Colonic mucosa (tissue), 4 donors: ENCODE data around the gene RAPGEF5. TPM values are rescaled to one million over a fixed set of nuclear protein-coding genes. Genes with fewer than 3 reads are reported as not detected.

Source experiments
- DNase-seq: peaks from one replicate; pipeline ENCODE4 v3.0.0-alpha.2; 2020
- H3K27ac ChIP-seq: fragments of 200-600 bp; one replicate; pipeline ENCODE4 v1.8.0; 2021
- H3K27me3 ChIP-seq: fragments of 200-600 bp; one replicate; pipeline ENCODE4 v1.8.0; 2021
- H3K36me3 ChIP-seq: fragments of 200-600 bp; one replicate; pipeline ENCODE4 v1.8.0; 2021
- H3K4me1 ChIP-seq: fragments of 200-600 bp; one replicate; pipeline ENCODE4 v1.8.0; 2021; ENCODE audit warnings: mild to moderate bottlenecking
- H3K4me3 ChIP-seq: fragments of 200-600 bp; one replicate; pipeline ENCODE4 v1.8.0; 2021
- H3K9ac ChIP-seq, 2 donors: one replicate each; pipeline ENCODE4 v1.7.0; 2013; ENCODE audit warnings: control low read depth in 2 of 2, low read depth in 2 of 2, low read length in 2 of 2
- H3K9me3 ChIP-seq: fragments of 200-600 bp; one replicate; pipeline ENCODE4 v1.8.0; 2021
- CTCF ChIP-seq: fragments of 200-600 bp; IDR thresholded peaks from one replicate; pipeline ENCODE4 v1.8.0; 2022; ENCODE audit warnings: antibody characterized with exemption, mild to moderate bottlenecking
- intact Hi-C: fragments of 100-400 bp; cut with DNase I; formaldehyde crosslinking; loops from one replicate; pipeline ENCODE4 v1.14.1; 2022
- total RNA-seq, 2 donors: library from RNA; stranded (reverse); fragmentation: NEBNext Ultra II Directional in 1 of 2; extraction: Animal tissue kit (Norgen Biotek cat#: 25700) in 1 of 2; gene quantifications; one replicate each; pipeline ENCODE4 v1.2.1, GENCODE V29; 2021
- donor health status: healthy.
- donor health status: DM: no; HTN: no; CAD: no.
- donor health status: DM: no; HTN: no; CAD: no.

Gene RAPGEF5
- total RNA-seq, 2 donors from 2014 or later: 39.9 to 42.2 TPM

GRCh38 chr7:22210967-22211366 lies 146.0 kb downstream of the RAPGEF5 start:
- H3K4me3 ChIP-seq: no peak overlapping the region
- no peaks in the 10 kb centered on the region for H3K36me3 ChIP-seq
- no peak for DNase-seq
- no peaks in the 10 kb centered on the region for H3K27me3 ChIP-seq
- intact Hi-C loops: no loop called here
- H3K9me3 ChIP-seq: no peaks in the 10 kb centered on the region
- H3K4me1 ChIP-seq: no peaks in the 10 kb centered on the region
- H3K9ac ChIP-seq: no peak overlapping the region
- TF ChIP-seq CTCF: no peak
- no peak overlapping the region for H3K27ac ChIP-seq

GRCh38 chr7:22210355-22210754 lies 146.6 kb downstream of the RAPGEF5 start:
- TF ChIP-seq CTCF: no peak
- intact Hi-C loops: no loop called here
- Histone ChIP-seq H3K4me3 (no peak overlapping the region), H3K9me3 (no peaks in the 10 kb centered on the region), H3K27ac (no peak overlapping the region), H3K4me1 (no peaks in the 10 kb centered on the region), H3K27me3 (no peaks in the 10 kb centered on the region), H3K9ac (no peak overlapping the region), H3K36me3 (no peaks in the 10 kb centered on the region)
- DNase-seq: no peak

GRCh38 chr7:22208799-22209198 lies 148.2 kb downstream of the RAPGEF5 start:
- TF ChIP-seq CTCF: no peak
- Histone ChIP-seq H3K9me3 (no peaks in the 10 kb centered on the region), H3K27ac (no peak overlapping the region), H3K4me1 (no peaks in the 10 kb centered on the region), H3K4me3 (no peak overlapping the region), H3K9ac (no peak overlapping the region), H3K36me3 (no peaks in the 10 kb centered on the region), H3K27me3 (no peaks in the 10 kb centered on the region)
- no peak for DNase-seq
- intact Hi-C loops: no loop called here

- Histone ChIP-seq H3K27ac (no peak overlapping the region), H3K4me3 (no peak overlapping the region), H3K36me3 (no peaks in the 10 kb centered on the region), H3K4me1 (no peaks in the 10 kb centered on the region), H3K27me3 (no peaks in the 10 kb centered on the region), H3K9ac (no peak overlapping the region), H3K9me3 (no peaks in the 10 kb centered on the region)
- TF ChIP-seq CTCF: no peak
- intact Hi-C loops: no loop called here
- DNase-seq: no peak
Measured at GRCh38 chr7:22207724-22208225, 149.2 kb downstream of the RAPGEF5 start.

- H3K4me1 ChIP-seq: no peaks in the 10 kb centered on the region
- no peak overlapping the region for H3K27ac ChIP-seq
- intact Hi-C loops: no loop called here
Measured at GRCh38 chr7:22205631-22206030, 151.3 kb downstream of the RAPGEF5 start.

More at GRCh38 chr7:22205631-22206030, 151.3 kb downstream of the RAPGEF5 start:
- Histone ChIP-seq H3K9ac (no peak overlapping the region), H3K4me3 (no peak overlapping the region), H3K36me3 (no peaks in the 10 kb centered on the region), H3K9me3 (no peaks in the 10 kb centered on the region), H3K27me3 (no peaks in the 10 kb centered on the region)
- no peak for TF ChIP-seq CTCF
- no peak for DNase-seq
